SK-N-SH (cell line): ENCODE results near the gene RBM24.

Experiments used
- POLR2AphosphoS5 ChIP-seq: IDR thresholded peaks from 2 replicates; pipeline ENCODE4 v1.6.1; 2012; ENCODE audit warnings: low read depth, low read length
- TAF1 ChIP-seq: IDR thresholded peaks from 2 replicates; pipeline ENCODE4 v1.6.1; 2012; ENCODE audit warnings: low read depth, mild to moderate bottlenecking, low read length, moderate library complexity, borderline replicate concordance

DNA sequence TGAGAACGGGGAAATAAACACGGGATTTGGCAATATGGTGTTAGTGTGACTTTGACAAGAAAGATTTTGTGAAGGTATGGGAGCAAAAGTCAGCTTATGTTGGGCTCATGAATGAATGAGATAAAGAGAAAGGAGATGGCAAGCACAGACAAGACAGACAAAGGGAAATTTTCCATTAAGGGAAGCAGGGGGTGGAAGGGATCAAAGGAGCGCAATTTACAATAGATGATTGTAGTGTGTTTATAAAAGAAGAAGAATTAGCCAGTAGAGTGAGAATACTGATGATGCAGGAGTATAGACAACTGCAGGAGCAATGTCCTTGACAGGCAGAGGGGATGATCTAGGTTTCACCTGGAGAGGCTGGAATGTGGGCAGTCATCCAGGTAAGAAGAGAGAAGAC, 34.1 kb downstream of the RBM24 start:
- TF ChIP-seq POLR2AphosphoS5 (no peak), TAF1 (no peak)
